ENCODE measurements around the gene SNHG17. TPM values are rescaled to one million over a fixed set of nuclear protein-coding genes. Genes with fewer than 3 reads are reported as not detected.
"Not testable (repeated sequence)": the region's sequence is repeated elsewhere in the genome, so short reads cannot be mapped to it uniquely, and the experiment has no call there.

Gene SNHG17
- total RNA-seq, 1 donor from 2014 or later, result 39.3 TPM

DNA sequence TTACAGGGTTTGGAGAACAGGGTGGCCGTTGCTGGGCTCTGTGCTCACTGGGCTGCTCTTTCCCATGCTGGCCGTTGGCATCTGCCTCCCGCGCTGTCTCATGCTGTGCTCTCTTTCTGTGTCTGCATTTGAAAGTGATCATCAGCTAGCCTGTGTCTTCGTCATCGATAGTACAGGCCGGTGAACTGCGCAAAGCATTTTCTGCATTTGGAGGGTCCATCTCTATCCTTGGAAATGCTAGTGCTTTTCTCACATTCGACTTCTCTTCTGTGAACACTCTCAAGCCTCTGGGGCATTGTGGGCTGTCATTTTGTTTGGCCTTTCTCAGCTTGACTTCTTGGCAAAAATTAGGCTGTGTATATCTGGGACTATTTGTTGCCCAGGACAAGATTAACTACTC is 6.8 kb upstream of the SNHG17 start:
- H3K4me1 Mint-ChIP-seq (ENCODE audit: low read depth, unreplicated experiment), result no peaks in the 10 kb centered on the region

DNA sequence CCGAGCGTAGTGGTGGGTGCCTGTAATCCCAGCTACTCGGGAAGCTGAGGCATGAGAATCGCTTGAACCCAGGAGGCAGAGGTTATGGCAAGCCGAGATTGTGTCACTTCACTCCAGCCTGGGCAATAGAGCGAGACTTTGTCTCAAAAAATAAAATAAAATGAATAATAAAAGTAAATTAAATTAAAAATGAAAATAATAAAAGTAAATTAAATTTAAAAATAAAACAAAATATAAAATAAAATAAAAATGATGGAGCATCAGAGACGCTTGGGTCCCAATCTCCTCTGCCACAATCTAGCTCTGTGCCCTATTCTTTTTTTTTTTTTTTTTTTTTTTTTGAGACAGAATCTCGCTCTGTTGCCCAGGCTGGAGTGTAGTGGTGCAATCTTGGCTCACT is 6.0 kb upstream of the SNHG17 start:
- not testable (repeated sequence) for H3K4me1 Mint-ChIP-seq (ENCODE audit: low read depth, unreplicated experiment); H3K9ac ChIP-seq (ENCODE audit: low read length); H3K36me3 ChIP-seq (ENCODE audit: insufficient read depth, low read length); H3K79me2 ChIP-seq (ENCODE audit: insufficient read depth, low read length); H3K27ac Mint-ChIP-seq (ENCODE audit: unreplicated experiment); FAIRE-seq; H3K4me2 ChIP-seq (ENCODE audit: low read length); H3K27ac ChIP-seq (ENCODE audit: low read depth, low read length); H4K20me1 ChIP-seq (ENCODE audit: insufficient read depth, low read length); H3K36me3 Mint-ChIP-seq (ENCODE audit: low read depth, unreplicated experiment); H3K27me3 ChIP-seq (ENCODE audit: insufficient read depth, low read length); H2AFZ ChIP-seq (ENCODE audit: low read depth, low read length); H3K9me3 ChIP-seq (ENCODE audit: insufficient read depth, low read depth, low read length); DNase-seq (ENCODE audit: low read depth); H3K4me3 ChIP-seq (ENCODE audit: insufficient read depth, low read depth, low read length); H3K4me3 Mint-ChIP-seq (ENCODE audit: unreplicated experiment); H3K9me3 Mint-ChIP-seq (ENCODE audit: unreplicated experiment); H3K4me1 ChIP-seq (ENCODE audit: insufficient read depth, low read length)
- H3K27me3 Mint-ChIP-seq (ENCODE audit: low read depth, unreplicated experiment), result peaks cover 14% of the 10 kb centered on the region

More for the DNA sequence above, 6.8 kb upstream of the SNHG17 start:
- no peaks in the 10 kb centered on the region for H4K20me1 ChIP-seq (ENCODE audit: insufficient read depth, low read length)
- no peaks in the 10 kb centered on the region for H3K27me3 ChIP-seq (ENCODE audit: insufficient read depth, low read length)
- no peak for FAIRE-seq
- no peak for DNase-seq (ENCODE audit: low read depth)
- Mint-ChIP-seq H3K27ac (ENCODE audit: unreplicated experiment) (no peak overlapping the region), H3K4me3 (ENCODE audit: unreplicated experiment) (peak overlapping the region; percentile 74), H3K36me3 (ENCODE audit: low read depth, unreplicated experiment) (no peaks in the 10 kb centered on the region), H3K27me3 (ENCODE audit: low read depth, unreplicated experiment) (peaks cover 14% of the 10 kb centered on the region), H3K9me3 (ENCODE audit: unreplicated experiment) (no peaks in the 10 kb centered on the region)
- TF ChIP-seq CTCF (IDR thresholded peaks at IDR 0.05; ENCODE audit: insufficient read depth, low read depth, low read length) (no peak), EZH2 (IDR thresholded peaks at IDR 0.05; ENCODE audit: insufficient read depth, low read length) (no peak)
- H3K4me2 ChIP-seq (ENCODE audit: low read length), result peak overlapping the region; percentile 41
- H3K4me3 ChIP-seq (ENCODE audit: insufficient read depth, low read depth, low read length), result no peak overlapping the region
- no peaks in the 10 kb centered on the region for H3K36me3 ChIP-seq (ENCODE audit: insufficient read depth, low read length)
- peak overlapping the region; percentile 1 for H3K9ac ChIP-seq (ENCODE audit: low read length)
- peaks cover 3% of the 10 kb centered on the region for H3K79me2 ChIP-seq (ENCODE audit: insufficient read depth, low read length)
- no peaks in the 10 kb centered on the region for H3K9me3 ChIP-seq (ENCODE audit: insufficient read depth, low read depth, low read length)
- peak overlapping the region; percentile 77 for H2AFZ ChIP-seq (ENCODE audit: low read depth, low read length)
- no peak overlapping the region for H3K27ac ChIP-seq (ENCODE audit: low read depth, low read length)
- H3K4me1 ChIP-seq (ENCODE audit: insufficient read depth, low read length), result peaks cover 2% of the 10 kb centered on the region

GRCh38 chr20:38437796-38438195 is 2.7 kb upstream of the SNHG17 start:
- Mint-ChIP-seq H3K36me3 (ENCODE audit: low read depth, unreplicated experiment) (peaks cover 3% of the 10 kb centered on the region), H3K27me3 (ENCODE audit: low read depth, unreplicated experiment) (peaks cover 12% of the 10 kb centered on the region), H3K4me1 (ENCODE audit: low read depth, unreplicated experiment) (peaks cover 10% of the 10 kb centered on the region), H3K9me3 (ENCODE audit: unreplicated experiment) (no peaks in the 10 kb centered on the region), H3K27ac (ENCODE audit: unreplicated experiment) (no peak overlapping the region), H3K4me3 (ENCODE audit: unreplicated experiment) (no peak overlapping the region)
- no peak overlapping the region for H2AFZ ChIP-seq (ENCODE audit: low read depth, low read length)
- H4K20me1 ChIP-seq (ENCODE audit: insufficient read depth, low read length), result peaks cover 19% of the 10 kb centered on the region
- peaks cover 24% of the 10 kb centered on the region for H3K79me2 ChIP-seq (ENCODE audit: insufficient read depth, low read length)
- peaks cover 19% of the 10 kb centered on the region for H3K4me1 ChIP-seq (ENCODE audit: insufficient read depth, low read length)
- FAIRE-seq, result no peak
- peaks cover 7% of the 10 kb centered on the region for H3K36me3 ChIP-seq (ENCODE audit: insufficient read depth, low read length)
- no peak for TF ChIP-seq EZH2 (IDR thresholded peaks at IDR 0.05; ENCODE audit: insufficient read depth, low read length)
- no peak for TF ChIP-seq CTCF (IDR thresholded peaks at IDR 0.05; ENCODE audit: insufficient read depth, low read depth, low read length)
- H3K27me3 ChIP-seq (ENCODE audit: insufficient read depth, low read length), result no peaks in the 10 kb centered on the region
- no peak overlapping the region for H3K9ac ChIP-seq (ENCODE audit: low read length)
- H3K4me2 ChIP-seq (ENCODE audit: low read length), result no peak overlapping the region
- DNase-seq (ENCODE audit: low read depth), result no peak
- H3K4me3 ChIP-seq (ENCODE audit: insufficient read depth, low read depth, low read length), result no peak overlapping the region
- no peak overlapping the region for H3K27ac ChIP-seq (ENCODE audit: low read depth, low read length)
- no peaks in the 10 kb centered on the region for H3K9me3 ChIP-seq (ENCODE audit: insufficient read depth, low read depth, low read length)

Measured in astrocyte (in vitro differentiated cells and primary cell).